ENCODE results near the gene TAMM41.
"Not testable (repeated sequence)": the region's sequence is repeated elsewhere in the genome, so short reads cannot be mapped to it uniquely, and the experiment has no call there.

Gene TAMM41

GRCh38 chr3:11814663-11815062 is 32.0 kb downstream of the TAMM41 start:
- DNase-seq, result no peak

GRCh38 chr3:11810276-11810675 is 36.4 kb downstream of the TAMM41 start:
- DNase-seq, result no peak

- DNase-seq, result no peak
Observed at GRCh38 chr3:11808231-11808630, 38.5 kb downstream of the TAMM41 start.

- DNase-seq, result no peak
Observed at GRCh38 chr3:11807686-11808085, 39.0 kb downstream of the TAMM41 start.

GRCh38 chr3:11805716-11806115 is 41.0 kb downstream of the TAMM41 start:
- no peak for DNase-seq

GRCh38 chr3:11803977-11804892 is 42.5 kb downstream of the TAMM41 start:
- DNase-seq, result no peak

GRCh38 chr3:11799791-11800190 is 46.9 kb downstream of the TAMM41 start:
- DNase-seq, result no peak

GRCh38 chr3:11794927-11795326 is 51.8 kb downstream of the TAMM41 start:
- DNase-seq, result no peak

GRCh38 chr3:11791339-11792200 is 55.1 kb downstream of the TAMM41 start:
- no peak for DNase-seq

GRCh38 chr3:11789412-11789811 is 57.3 kb downstream of the TAMM41 start:
- no peak for DNase-seq

GRCh38 chr3:11784971-11785377 is 61.7 kb downstream of the TAMM41 start:
- DNase-seq, result no peak

GRCh38 chr3:11780341-11780740 is 66.3 kb downstream of the TAMM41 start:
- no peak for DNase-seq

GRCh38 chr3:11779626-11780025 is 67.1 kb downstream of the TAMM41 start:
- DNase-seq, result no peak

- no peak for DNase-seq
Observed at GRCh38 chr3:11778248-11778647, 68.4 kb downstream of the TAMM41 start.

- DNase-seq, result no peak
Observed at GRCh38 chr3:11776346-11776745, 70.3 kb downstream of the TAMM41 start.

GRCh38 chr3:11775493-11775892 is 71.2 kb downstream of the TAMM41 start:
- DNase-seq, result no peak

- DNase-seq, result no peak
Observed at GRCh38 chr3:11774296-11774877, 72.3 kb downstream of the TAMM41 start.

GRCh38 chr3:11771931-11772330 is 74.8 kb downstream of the TAMM41 start:
- DNase-seq, result not testable (repeated sequence)

GRCh38 chr3:11770477-11771391 is 76.0 kb downstream of the TAMM41 start:
- DNase-seq, result peak; percentile 48

GRCh38 chr3:11769704-11770476 is 76.8 kb downstream of the TAMM41 start:
- no peak for DNase-seq

- no peak for DNase-seq
Observed at GRCh38 chr3:11768604-11769003, 78.1 kb downstream of the TAMM41 start.

Data from NCI-H1436 treated with DMSO at 0.1 percent for 48 hours (cell line).